Globus pallidus (tissue), 1 donor: ENCODE measurements around the gene BIVM.

Source experiments
- DNase-seq: peaks from one replicate; pipeline ENCODE4 v3.0.0-alpha.2; 2015; ENCODE audit warnings: low spot score

The BIVM gene

DNA sequence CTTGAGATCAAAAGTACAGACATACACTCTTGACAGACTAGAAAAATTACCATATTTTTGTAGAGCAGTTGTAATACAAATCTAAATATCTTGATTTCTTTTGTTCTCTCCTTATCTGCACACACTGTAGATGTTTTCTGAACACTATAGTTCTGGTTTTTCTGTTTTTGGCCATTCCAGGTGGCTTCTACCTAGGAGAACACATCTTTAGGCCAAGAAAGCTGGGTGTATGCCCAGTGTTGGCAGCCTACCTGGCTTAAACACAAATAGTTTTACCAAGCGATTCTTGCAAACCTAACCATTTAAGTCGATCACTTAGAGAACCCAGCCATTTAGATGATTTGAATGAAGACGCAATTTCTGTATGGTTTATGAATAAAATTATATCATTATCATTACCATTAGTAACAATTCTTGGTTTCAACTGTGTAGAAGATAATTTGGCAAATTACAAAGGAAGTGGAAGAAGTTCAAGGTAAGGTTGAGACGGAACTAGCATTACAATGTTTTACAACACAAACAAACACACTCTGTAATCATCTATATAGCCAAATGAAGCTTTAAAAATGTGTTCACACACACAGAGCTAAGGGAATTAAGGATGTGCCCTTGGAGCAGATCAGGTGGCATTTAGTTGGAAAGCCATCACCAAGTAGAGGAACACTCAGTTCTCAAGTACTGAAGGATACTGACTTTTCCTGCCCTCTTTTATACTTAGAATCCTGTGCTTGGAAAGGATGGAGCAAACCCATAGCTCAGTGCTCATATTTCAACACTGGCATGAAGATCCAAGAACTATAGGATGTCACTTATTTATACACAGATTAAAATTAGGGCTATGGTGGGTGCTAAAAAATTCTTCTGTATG, 83.1 kb downstream of the BIVM start:
- no peak for DNase-seq
